H1 (cell line): ENCODE measurements around the gene HRH2. TPM values are rescaled to one million over a fixed set of nuclear protein-coding genes. Genes with fewer than 3 reads are reported as not detected.

Experiments used
- KDM5A ChIP-seq: fragments of 200-600 bp; IDR thresholded peaks from 2 replicates; pipeline ENCODE4 v1.7.1; 2012; ENCODE audit warnings: mild to moderate bottlenecking, low read length, inconsistent platforms, mixed read lengths
- ZNF274 ChIP-seq: IDR thresholded peaks from 2 replicates; pipeline ENCODE4 v1.7.0; 2012; ENCODE audit warnings: low read length, borderline replicate concordance; ENCODE audit errors: extremely low read depth
- polyA plus RNA-seq, 7 experiments: library from polyadenylated mRNA; depleted of rRNA in 3 of 7; stranded (reverse) in 5 of 7; unstranded in 2 of 7; fragments of >200 nt in 5 of 7; fragments of 200-250 nt in 2 of 7; gene quantifications; 1 replicate in 5 of 7; 2 replicates in 1 of 7; 4 replicates in 1 of 7; pipeline versions ENCODE4 v1.2.1 to v1.2.3, GENCODE V29; 2011 to 2013; ENCODE audit warnings: missing spikeins in 2 of 7, mixed read lengths in 2 of 7
- total RNA-seq: library from RNA; stranded (reverse); fragmentation: NEBNext Ultra II Directional; extraction: Animal tissue kit (Norgen Biotek cat#: 25700); gene quantifications from 2 replicates; pipeline ENCODE4 v1.2.1, GENCODE V29; 2021

The HRH2 gene
- total and polyA plus RNA-seq, 2 of the 8 experiments (the other 6 are each of a cell fraction or from before 2014, with no cell fraction given), result 7.8 to 8.1 TPM

DNA sequence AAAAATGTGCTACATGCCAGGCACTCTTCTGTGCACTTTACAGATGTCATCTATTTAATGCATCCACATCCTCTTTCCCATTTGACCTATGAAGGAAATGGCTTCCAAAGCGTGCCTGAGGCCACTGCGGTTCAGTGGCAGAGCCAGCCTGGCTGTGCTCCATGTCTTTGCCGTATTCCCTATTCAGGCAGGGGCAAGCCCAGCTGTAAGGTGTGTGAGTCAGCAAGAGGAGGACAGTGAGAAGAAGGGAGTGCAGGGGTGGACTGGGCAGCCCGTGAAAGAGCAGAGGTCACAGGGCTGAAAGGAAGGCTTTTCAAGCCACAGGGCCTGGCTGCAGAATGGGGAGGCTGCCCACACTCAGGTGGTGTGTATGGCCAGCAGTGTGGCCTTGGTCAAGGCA lies 91.7 kb downstream of the HRH2 start (continued):
- no peak for TF ChIP-seq ZNF274
- TF ChIP-seq KDM5A, result no peak
